22Rv1 (cell line): ENCODE data around the gene MGAT4C.

Experiments
- ZFX ChIP-seq: fragments of 450-650 bp; IDR thresholded peaks from 2 replicates; pipeline ENCODE4 v1.6.1; 2017; ENCODE audit warnings: antibody characterized with exemption, borderline replicate concordance
- TF ChIP-seq, protein P1 (sequence below): fragments of 450-650 bp; IDR thresholded peaks from 2 replicates; pipeline ENCODE4 v1.5.1; 2017; ENCODE audit warnings: mild to moderate bottlenecking

DNA sequence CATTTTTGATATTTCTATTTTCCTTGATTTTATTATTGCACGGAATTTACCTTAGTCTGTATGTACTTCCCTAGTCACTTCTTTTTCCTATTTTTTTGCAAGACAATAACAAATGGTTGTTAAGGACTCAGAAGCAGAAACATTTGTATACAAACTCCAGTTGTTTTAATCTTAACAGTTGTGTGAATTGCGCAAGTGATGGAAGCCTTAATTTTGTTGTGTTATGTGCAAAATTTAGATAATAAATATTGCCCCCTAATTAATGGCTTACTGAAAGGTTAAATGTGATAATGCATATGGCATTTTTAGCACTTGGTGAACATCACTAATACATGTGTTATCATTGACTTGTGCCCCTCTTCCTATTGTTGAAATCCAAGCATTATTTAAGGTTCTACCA is 82.0 kb downstream of the MGAT4C start:
- TF ChIP-seq, protein P1, sequence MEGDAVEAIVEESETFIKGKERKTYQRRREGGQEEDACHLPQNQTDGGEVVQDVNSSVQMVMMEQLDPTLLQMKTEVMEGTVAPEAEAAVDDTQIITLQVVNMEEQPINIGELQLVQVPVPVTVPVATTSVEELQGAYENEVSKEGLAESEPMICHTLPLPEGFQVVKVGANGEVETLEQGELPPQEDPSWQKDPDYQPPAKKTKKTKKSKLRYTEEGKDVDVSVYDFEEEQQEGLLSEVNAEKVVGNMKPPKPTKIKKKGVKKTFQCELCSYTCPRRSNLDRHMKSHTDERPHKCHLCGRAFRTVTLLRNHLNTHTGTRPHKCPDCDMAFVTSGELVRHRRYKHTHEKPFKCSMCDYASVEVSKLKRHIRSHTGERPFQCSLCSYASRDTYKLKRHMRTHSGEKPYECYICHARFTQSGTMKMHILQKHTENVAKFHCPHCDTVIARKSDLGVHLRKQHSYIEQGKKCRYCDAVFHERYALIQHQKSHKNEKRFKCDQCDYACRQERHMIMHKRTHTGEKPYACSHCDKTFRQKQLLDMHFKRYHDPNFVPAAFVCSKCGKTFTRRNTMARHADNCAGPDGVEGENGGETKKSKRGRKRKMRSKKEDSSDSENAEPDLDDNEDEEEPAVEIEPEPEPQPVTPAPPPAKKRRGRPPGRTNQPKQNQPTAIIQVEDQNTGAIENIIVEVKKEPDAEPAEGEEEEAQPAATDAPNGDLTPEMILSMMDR, result no peak
- TF ChIP-seq ZFX, result no peak
